ENCODE measurements around the gene UBL4A. TPM values are rescaled to one million over a fixed set of nuclear protein-coding genes. Genes with fewer than 3 reads are reported as not detected.

The UBL4A gene
- total RNA-seq, 1 donor from 2014 or later = 20.4 TPM

GRCh38 chrX:154463611-154464220 lies 22.7 kb downstream of the UBL4A start:
- DNase-seq (ENCODE audit: low spot score) = no peak

- DNase-seq (ENCODE audit: low spot score) = no peak
Measured at GRCh38 chrX:154462396-154462795, 24.0 kb downstream of the UBL4A start.

- no peak for DNase-seq (ENCODE audit: low spot score)
Measured at GRCh38 chrX:154460326-154460725, 26.1 kb downstream of the UBL4A start.

GRCh38 chrX:154459832-154460231 lies 26.6 kb downstream of the UBL4A start:
- no peak for DNase-seq (ENCODE audit: low spot score)

GRCh38 chrX:154458954-154459778 lies 27.2 kb downstream of the UBL4A start:
- DNase-seq (ENCODE audit: low spot score) = no peak

- DNase-seq (ENCODE audit: low spot score) = no peak
Measured at GRCh38 chrX:154458116-154458953, 28.1 kb downstream of the UBL4A start, which contains the start of gene PLXNA3. Gene PLXNA3, plus strand, starts transcription at chrX:154458281. Its CDS starts 1,903 bp downstream, at chrX:154460184.

- no peak for DNase-seq (ENCODE audit: low spot score)
Measured at GRCh38 chrX:154457491-154458115, 28.8 kb downstream of the UBL4A start.

GRCh38 chrX:154452823-154453222 lies 33.6 kb downstream of the UBL4A start:
- no peak for DNase-seq (ENCODE audit: low spot score)

GRCh38 chrX:154450312-154450711 lies 36.1 kb downstream of the UBL4A start:
- DNase-seq (ENCODE audit: low spot score) = no peak

GRCh38 chrX:154449618-154450017 lies 36.8 kb downstream of the UBL4A start:
- DNase-seq (ENCODE audit: low spot score) = no peak

GRCh38 chrX:154448484-154448883 lies 37.9 kb downstream of the UBL4A start:
- DNase-seq (ENCODE audit: low spot score) = no peak

- DNase-seq (ENCODE audit: low spot score) = no peak
Measured at GRCh38 chrX:154446430-154446829, 40.0 kb downstream of the UBL4A start.

GRCh38 chrX:154445776-154446175 lies 40.6 kb downstream of the UBL4A start:
- DNase-seq (ENCODE audit: low spot score) = no peak

GRCh38 chrX:154444755-154445246 lies 41.6 kb downstream of the UBL4A start:
- DNase-seq (ENCODE audit: low spot score) = no peak

GRCh38 chrX:154443992-154444754 lies 42.2 kb downstream of the UBL4A start, which contains the start of gene FAM50A:
Gene FAM50A, plus strand, starts transcription at chrX:154444141. Its CDS starts 95 bp downstream, at chrX:154444236.
- peak; percentile 77 for DNase-seq (ENCODE audit: low spot score)

- no peak for DNase-seq (ENCODE audit: low spot score)
Measured at GRCh38 chrX:154443479-154443910, 42.9 kb downstream of the UBL4A start.

- DNase-seq (ENCODE audit: low spot score) = no peak
Measured at GRCh38 chrX:154441984-154442707, 44.3 kb downstream of the UBL4A start.

GRCh38 chrX:154441564-154441963 lies 44.9 kb downstream of the UBL4A start:
- DNase-seq (ENCODE audit: low spot score) = no peak

- DNase-seq (ENCODE audit: low spot score) = no peak
Measured at GRCh38 chrX:154440623-154441357, 45.6 kb downstream of the UBL4A start.

Measured in ureter (tissue), 1 donor.